Natural killer cell (primary cell): ENCODE measurements around the gene TBX3. TPM values are rescaled to one million over a fixed set of nuclear protein-coding genes. Genes with fewer than 3 reads are reported as not detected.

Source experiments
- ATAC-seq, 3 donors: fragments of 150-1000 bp in 2 of 3; fragments of 200-7000 bp in 1 of 3; cut with Tn5 transposase; 1 replicate in 1 of 3; 2 replicates in 2 of 3; pipeline ENCODE4 v1.10.0; 2021; ENCODE audit warnings: mild to moderate bottlenecking in 2 of 3, moderate library complexity in 2 of 3
- DNase-seq, 2 donors: peaks; one replicate each; pipeline versions ENCODE4 v3.0.0 to v3.0.0-alpha.2; 2013 to 2021; ENCODE audit warnings: mixed read lengths in 1 of 2
- H3K27ac ChIP-seq: one replicate; pipeline ENCODE4 v1.5.1; 2013; ENCODE audit warnings: mild to moderate bottlenecking, low read length
- H3K27me3 ChIP-seq: one replicate; pipeline ENCODE4 v1.6.1; 2013; ENCODE audit warnings: low read length; ENCODE audit not compliant: control insufficient read depth, insufficient read depth
- H3K36me3 ChIP-seq: one replicate; pipeline ENCODE4 v1.6.1; 2013; ENCODE audit warnings: low read length; ENCODE audit not compliant: control insufficient read depth, insufficient read depth
- H3K4me1 ChIP-seq: one replicate; pipeline ENCODE4 v1.6.1; 2013; ENCODE audit warnings: low read length; ENCODE audit not compliant: control insufficient read depth, insufficient read depth
- H3K4me3 ChIP-seq: one replicate; pipeline ENCODE4 v1.5.1; 2013; ENCODE audit warnings: low read length
- H3K9me3 ChIP-seq: one replicate; pipeline ENCODE4 v1.6.1; 2013; ENCODE audit warnings: low read length; ENCODE audit not compliant: control insufficient read depth, insufficient read depth
- H3K27ac Mint-ChIP-seq, 2 donors: one replicate each; pipeline ENCODE4 v1.8.0; 2022; ENCODE audit warnings: mild to moderate bottlenecking in 2 of 2, mixed read lengths in 2 of 2, moderate library complexity in 1 of 2
- H3K27me3 Mint-ChIP-seq, 2 donors: one replicate each; pipeline ENCODE4 v1.8.0; 2022; ENCODE audit warnings: low read depth in 2 of 2, mixed read lengths in 2 of 2
- H3K36me3 Mint-ChIP-seq: one replicate; pipeline ENCODE4 v1.8.0; 2022; ENCODE audit warnings: mixed read lengths
- H3K4me1 Mint-ChIP-seq, 2 donors: one replicate each; pipeline ENCODE4 v1.8.0; 2022; ENCODE audit warnings: mixed read lengths in 2 of 2
- H3K4me3 Mint-ChIP-seq: one replicate; pipeline ENCODE4 v1.8.0; 2022; ENCODE audit warnings: mild to moderate bottlenecking, moderate library complexity, mixed read lengths
- H3K9me3 Mint-ChIP-seq, 2 donors: one replicate each; pipeline ENCODE4 v1.8.0; 2022; ENCODE audit warnings: mixed read lengths in 2 of 2
- WGBS: methylation state at CpG from one replicate; pipeline ENCODE4 v1.1.7; 2013; ENCODE audit warnings: missing lambda C conversion rate; ENCODE audit not compliant: insufficient coverage; 5-methylcytosine and 5-hydroxymethylcytosine counted together
- intact Hi-C: fragments of 100-400 bp; cut with micrococcal nuclease; formaldehyde crosslinking; loops from one replicate; pipeline ENCODE4 v1.14.2; 2022
- total RNA-seq, 4 donors: library from RNA; stranded (reverse); fragments of 120-200 nt in 1 of 4; gene quantifications; one replicate each; pipeline versions ENCODE4 v1.2.3 to v1.2.4, GENCODE V29; 2013 to 2022
- TF ChIP-seq, protein P1 (sequence below): fragments of 200-600 bp; IDR thresholded peaks from one replicate; pipeline ENCODE4 v1.8.0; 2022; ENCODE audit warnings: antibody characterized with exemption

TBX3 gene
- total RNA-seq, 3 donors from 2014 or later (not counting 1 experiment from before 2014, with no cell fraction given): 0.05 TPM; not detected in 2

DNA sequence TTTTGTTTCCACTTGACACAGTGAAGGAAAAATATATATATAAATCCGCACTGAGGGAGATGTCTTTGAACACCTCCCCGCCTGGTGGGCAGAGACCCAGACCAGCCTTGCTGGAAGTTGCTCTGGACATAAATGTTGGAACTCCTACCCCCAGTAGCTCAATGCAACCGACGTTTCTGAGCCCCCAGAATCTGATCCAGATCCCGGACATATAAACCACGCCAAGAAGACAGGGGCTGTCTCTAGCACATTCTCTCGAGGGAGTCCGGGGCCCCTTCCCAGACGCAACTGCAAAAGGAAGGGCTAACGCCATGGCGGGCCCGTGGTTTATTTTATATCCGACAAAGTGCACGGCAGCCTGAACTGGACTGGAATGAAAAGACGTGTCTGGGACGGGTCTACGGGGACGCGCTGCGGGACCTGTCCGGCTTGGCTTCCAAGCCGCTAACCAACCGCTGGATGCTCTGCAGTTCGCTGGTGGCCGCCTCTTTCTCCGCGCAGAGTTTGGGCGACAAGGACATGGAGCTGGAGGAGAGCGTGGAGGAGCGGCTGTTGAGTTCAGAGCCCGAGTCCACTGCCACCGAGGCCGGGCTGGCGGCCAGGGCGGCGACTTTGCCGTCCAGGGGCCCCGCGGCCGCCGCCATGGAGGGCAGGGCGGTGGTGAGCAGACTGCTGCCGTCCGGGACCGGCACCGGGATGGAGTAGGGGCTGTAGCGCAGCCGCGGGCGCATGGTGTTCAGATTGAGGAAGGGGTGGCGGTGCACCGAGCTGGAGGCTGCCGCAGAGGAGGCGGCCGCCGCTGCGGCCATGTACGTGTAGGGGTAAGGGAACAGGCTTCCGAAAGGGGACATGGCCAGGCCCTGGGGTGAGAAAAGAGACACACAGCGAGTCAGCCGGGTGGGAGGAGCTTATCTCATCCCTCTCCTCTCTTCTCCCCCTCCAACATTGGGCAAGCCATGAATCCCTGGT is 12.2 kb downstream of the TBX3 start:
- Histone ChIP-seq H3K27me3 (peaks cover 31% of the 10 kb centered on the region), H3K27ac (no peak overlapping the region), H3K9me3 (no peaks in the 10 kb centered on the region), H3K4me3 (no peak overlapping the region), H3K4me1 (no peaks in the 10 kb centered on the region), H3K36me3 (no peaks in the 10 kb centered on the region)
- H3K27me3 Mint-ChIP-seq: peaks cover 66% of the 10 kb centered on the region in 2 donors
- no peaks in the 10 kb centered on the region for H3K4me1 Mint-ChIP-seq
- intact Hi-C loops: no loop called here
- DNase-seq (no peak), ATAC-seq (no peak)
- no peak overlapping the region for H3K4me3 Mint-ChIP-seq
- no peaks in the 10 kb centered on the region for H3K9me3 Mint-ChIP-seq
- no peak overlapping the region for H3K27ac Mint-ChIP-seq
- WGBS: 9% methylated on average over 58 of the region's 61 CpGs
- no peaks in the 10 kb centered on the region for H3K36me3 Mint-ChIP-seq
- TF ChIP-seq, protein P1, sequence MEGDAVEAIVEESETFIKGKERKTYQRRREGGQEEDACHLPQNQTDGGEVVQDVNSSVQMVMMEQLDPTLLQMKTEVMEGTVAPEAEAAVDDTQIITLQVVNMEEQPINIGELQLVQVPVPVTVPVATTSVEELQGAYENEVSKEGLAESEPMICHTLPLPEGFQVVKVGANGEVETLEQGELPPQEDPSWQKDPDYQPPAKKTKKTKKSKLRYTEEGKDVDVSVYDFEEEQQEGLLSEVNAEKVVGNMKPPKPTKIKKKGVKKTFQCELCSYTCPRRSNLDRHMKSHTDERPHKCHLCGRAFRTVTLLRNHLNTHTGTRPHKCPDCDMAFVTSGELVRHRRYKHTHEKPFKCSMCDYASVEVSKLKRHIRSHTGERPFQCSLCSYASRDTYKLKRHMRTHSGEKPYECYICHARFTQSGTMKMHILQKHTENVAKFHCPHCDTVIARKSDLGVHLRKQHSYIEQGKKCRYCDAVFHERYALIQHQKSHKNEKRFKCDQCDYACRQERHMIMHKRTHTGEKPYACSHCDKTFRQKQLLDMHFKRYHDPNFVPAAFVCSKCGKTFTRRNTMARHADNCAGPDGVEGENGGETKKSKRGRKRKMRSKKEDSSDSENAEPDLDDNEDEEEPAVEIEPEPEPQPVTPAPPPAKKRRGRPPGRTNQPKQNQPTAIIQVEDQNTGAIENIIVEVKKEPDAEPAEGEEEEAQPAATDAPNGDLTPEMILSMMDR: no peak

DNA sequence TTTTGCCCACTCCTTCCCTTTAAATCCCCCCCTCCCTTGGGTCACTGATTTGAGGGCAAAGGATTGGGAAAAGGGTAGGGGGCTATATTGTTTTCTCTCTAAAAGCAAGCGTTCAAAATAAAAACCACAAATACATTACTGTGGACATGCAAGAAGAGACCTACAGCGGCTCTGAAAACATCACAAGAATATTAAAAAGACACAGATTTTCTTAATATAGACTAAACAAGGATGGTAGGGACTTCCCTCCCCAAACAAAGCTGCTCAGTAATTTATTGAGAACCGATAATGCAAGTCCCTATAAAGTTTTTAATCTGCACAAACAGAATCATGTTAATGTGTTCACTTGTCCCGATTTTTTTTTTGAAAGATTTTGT is 12.9 kb downstream of the TBX3 start:
- TF ChIP-seq, protein P1: no peak
- WGBS: 7% methylated on average over 3 of the region's 4 CpGs
- Mint-ChIP-seq H3K36me3 (no peaks in the 10 kb centered on the region), H3K9me3 (no peaks in the 10 kb centered on the region), H3K4me3 (no peak overlapping the region), H3K27me3 (peaks cover 64 to 67% of the 10 kb centered on the region in 2 donors), H3K27ac (no peak overlapping the region), H3K4me1 (no peaks in the 10 kb centered on the region)
- no peak overlapping the region for H3K4me3 ChIP-seq
- ATAC-seq (no peak), DNase-seq (no peak)
- H3K9me3 ChIP-seq: no peaks in the 10 kb centered on the region
- intact Hi-C loops: no loop called here
- no peaks in the 10 kb centered on the region for H3K4me1 ChIP-seq
- no peaks in the 10 kb centered on the region for H3K36me3 ChIP-seq
- peaks cover 34% of the 10 kb centered on the region for H3K27me3 ChIP-seq
- H3K27ac ChIP-seq: no peak overlapping the region

DNA sequence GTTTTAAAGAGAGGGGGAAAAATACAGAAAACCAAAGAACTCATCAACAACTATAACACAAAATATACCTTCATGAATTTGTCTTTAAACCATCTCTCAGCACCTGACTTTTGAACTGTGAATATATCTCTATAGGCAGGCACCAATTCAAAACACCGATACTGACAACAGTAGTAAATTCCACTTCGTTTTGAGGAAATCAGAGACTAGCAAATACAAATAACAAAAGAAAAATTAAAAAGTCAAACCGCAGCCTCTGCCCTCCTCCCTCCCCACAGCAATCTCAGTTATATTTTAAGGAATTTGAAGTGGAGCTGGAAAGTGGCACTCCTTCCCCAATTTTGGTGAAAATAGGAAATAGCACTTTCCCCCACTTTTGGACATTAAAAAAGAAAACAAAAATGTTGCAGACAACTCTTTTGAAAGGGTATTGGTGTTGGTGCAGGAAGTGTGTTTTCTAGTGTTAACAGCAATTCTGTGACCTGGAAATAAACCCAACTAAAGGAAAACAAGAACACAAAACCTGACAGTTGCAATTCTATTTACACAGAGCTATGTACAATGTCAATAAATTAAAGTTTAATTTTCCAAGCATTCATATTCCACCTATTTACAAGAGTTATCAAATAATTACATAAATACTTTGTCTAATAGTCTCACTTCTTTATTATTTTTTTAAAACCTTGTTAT is 13.5 kb downstream of the TBX3 start:
- no peaks in the 10 kb centered on the region for H3K36me3 ChIP-seq
- H3K4me3 ChIP-seq: no peak overlapping the region
- intact Hi-C loops: no loop called here
- Mint-ChIP-seq H3K36me3 (no peaks in the 10 kb centered on the region), H3K4me3 (no peak overlapping the region), H3K4me1 (no peaks in the 10 kb centered on the region), H3K27me3 (peaks cover 59 to 62% of the 10 kb centered on the region in 2 donors), H3K9me3 (no peaks in the 10 kb centered on the region), H3K27ac (no peak overlapping the region)
- H3K27me3 ChIP-seq: peaks cover 40% of the 10 kb centered on the region
- DNase-seq (no peak), ATAC-seq (no peak)
- TF ChIP-seq, protein P1: no peak
- no peak overlapping the region for H3K27ac ChIP-seq
- H3K9me3 ChIP-seq: no peaks in the 10 kb centered on the region
- 0% methylated on average over 2 of the region's 3 CpGs for WGBS
- no peaks in the 10 kb centered on the region for H3K4me1 ChIP-seq
